ENCODE results near the gene SARDH. TPM values are rescaled to one million over a fixed set of nuclear protein-coding genes. Genes with fewer than 3 reads are reported as not detected.

The SARDH gene
- total RNA-seq, 1 experiment from 2014 or later: 5.6 TPM

- no TSS peak for BruUV-seq (replicated peaks)
- no peaks in the 10 kb centered on the region for H4K20me1 ChIP-seq (ENCODE audit: insufficient read depth)
- no peaks in the 10 kb centered on the region for H3K79me2 ChIP-seq (ENCODE audit: insufficient read depth, low read length)
- H3K9me2 ChIP-seq (ENCODE audit: insufficient read depth): no peaks in the 10 kb centered on the region
- no peak overlapping the region for H3K27ac ChIP-seq (ENCODE audit: low read depth, low read length)
- H3K9ac ChIP-seq (ENCODE audit: low read length): no peak overlapping the region
- POLR2A ChIA-PET: no interaction called here
- H3K4me3 ChIP-seq (replicated peaks in 1 of 2; ENCODE audit: low read depth in 1 of 2, low read length in 2 of 2): no peak overlapping the region
- DNase-seq (ENCODE audit: low read depth, low spot score): no peak
- ATAC-seq: no peak
- no peak overlapping the region for H3K4me2 ChIP-seq (ENCODE audit: low read length)
- intact Hi-C loops (cut with micrococcal nuclease): no loop called here
- CTCF ChIA-PET: no interaction called here
- no peaks in the 10 kb centered on the region for H3K36me3 ChIP-seq (ENCODE audit: control insufficient read depth in 1 of 2, insufficient read depth in 2 of 2, low read length in 2 of 2)
- TF ChIP-seq POLR2A (IDR thresholded peaks at IDR 0.05; ENCODE audit: borderline replicate concordance, extremely low read depth, insufficient read depth, insufficient read length) (no peak), SRF (IDR thresholded peaks at IDR 0.05; ENCODE audit: low read depth) (no peak), JUND (IDR thresholded peaks at IDR 0.05) (no peak), CEBPB (IDR thresholded peaks at IDR 0.05; ENCODE audit: low read depth) (no peak), TCF7L2 (IDR thresholded peaks at IDR 0.05; ENCODE audit: borderline replicate concordance, extremely low read depth, insufficient read depth, insufficient read length) (no peak), CBX3 (IDR thresholded peaks at IDR 0.05; ENCODE audit: low read depth) (no peak), RAD21 (IDR thresholded peaks at IDR 0.05; ENCODE audit: low read depth) (no peak)
- no peak overlapping the region for H2AFZ ChIP-seq (ENCODE audit: low read depth, low read length, poor library complexity, severe bottlenecking)
- RAD21 ChIA-PET (ENCODE audit: low non-redundant PET in 1 of 2, low total read pairs in 2 of 2, uncharacterized antibody in 2 of 2, unreplicated experiment in 2 of 2): no interaction called here
- no peaks in the 10 kb centered on the region for H3K9me3 ChIP-seq (ENCODE audit: control insufficient read depth in 1 of 2, insufficient read depth in 1 of 2, low read depth in 1 of 2, low read length in 2 of 2)
- peaks cover 5% of the 10 kb centered on the region; the same call in 1 of the 2 replicates for H3K27me3 ChIP-seq (ENCODE audit: insufficient read depth, low read length)
- H3K4me1 ChIP-seq (ENCODE audit: control insufficient read depth in 1 of 2, insufficient read depth in 2 of 2, low read length in 2 of 2): no peaks in the 10 kb centered on the region; a peak in 1 of 4 replicates
Observed at GRCh38 chr9:133637451-133638055, 100.6 kb downstream of the SARDH start.

GRCh38 chr9:133636902-133637301 lies 101.2 kb downstream of the SARDH start:
- H3K4me1 ChIP-seq (ENCODE audit: control insufficient read depth in 1 of 2, insufficient read depth in 2 of 2, low read length in 2 of 2): no peaks in the 10 kb centered on the region; a peak in 1 of 4 replicates
- no peak overlapping the region for H3K4me3 ChIP-seq (replicated peaks in 1 of 2; ENCODE audit: low read depth in 1 of 2, low read length in 2 of 2)
- no peaks in the 10 kb centered on the region for H3K79me2 ChIP-seq (ENCODE audit: insufficient read depth, low read length)
- DNase-seq (ENCODE audit: low read depth, low spot score): no peak
- H3K9me2 ChIP-seq (ENCODE audit: insufficient read depth): no peaks in the 10 kb centered on the region
- RAD21 ChIA-PET (ENCODE audit: low non-redundant PET in 1 of 2, low total read pairs in 2 of 2, uncharacterized antibody in 2 of 2, unreplicated experiment in 2 of 2): no interaction called here
- intact Hi-C loops (cut with micrococcal nuclease): no loop called here
- H2AFZ ChIP-seq (ENCODE audit: low read depth, low read length, poor library complexity, severe bottlenecking): no peak overlapping the region
- CTCF ChIA-PET: no interaction called here
- H3K36me3 ChIP-seq (ENCODE audit: control insufficient read depth in 1 of 2, insufficient read depth in 2 of 2, low read length in 2 of 2): no peaks in the 10 kb centered on the region
- H3K4me2 ChIP-seq (ENCODE audit: low read length): no peak overlapping the region
- H4K20me1 ChIP-seq (ENCODE audit: insufficient read depth): no peaks in the 10 kb centered on the region
- no peaks in the 10 kb centered on the region for H3K9me3 ChIP-seq (ENCODE audit: control insufficient read depth in 1 of 2, insufficient read depth in 1 of 2, low read depth in 1 of 2, low read length in 2 of 2)
- peaks cover 5% of the 10 kb centered on the region; the same call in 1 of the 2 replicates for H3K27me3 ChIP-seq (ENCODE audit: insufficient read depth, low read length)
- no peak overlapping the region for H3K9ac ChIP-seq (ENCODE audit: low read length)
- ATAC-seq: no peak
- H3K27ac ChIP-seq (ENCODE audit: low read depth, low read length): no peak overlapping the region
- BruUV-seq (replicated peaks): no TSS peak
- POLR2A ChIA-PET: no interaction called here
- no peak for TF ChIP-seq TCF7L2 (IDR thresholded peaks at IDR 0.05; ENCODE audit: borderline replicate concordance, extremely low read depth, insufficient read depth, insufficient read length)
- no peak for TF ChIP-seq SRF (IDR thresholded peaks at IDR 0.05; ENCODE audit: low read depth)
- TF ChIP-seq MAX (IDR thresholded peaks at IDR 0.05): no peak
- no peak for TF ChIP-seq EGR1 (IDR thresholded peaks at IDR 0.05; ENCODE audit: low read depth)
- TF ChIP-seq RAD21 (IDR thresholded peaks at IDR 0.05; ENCODE audit: low read depth): no peak
- no peak for TF ChIP-seq POLR2AphosphoS5 (IDR thresholded peaks at IDR 0.05; ENCODE audit: low read depth, low read length)
- no peak for TF ChIP-seq ZBTB33 (IDR thresholded peaks at IDR 0.05; ENCODE audit: extremely low read depth, insufficient replicate concordance, low read length)
- no peak for TF ChIP-seq REST (IDR thresholded peaks at IDR 0.05; ENCODE audit: low read depth)
- TF ChIP-seq ATF3 (IDR thresholded peaks at IDR 0.05): no peak
- no peak for TF ChIP-seq POLR2A (IDR thresholded peaks at IDR 0.05; ENCODE audit: borderline replicate concordance, extremely low read depth, insufficient read depth, insufficient read length)
- TF ChIP-seq SP1 (IDR thresholded peaks at IDR 0.05; ENCODE audit: low read depth): no peak
- TF ChIP-seq CEBPB (IDR thresholded peaks at IDR 0.05; ENCODE audit: low read depth): no peak
- no peak for TF ChIP-seq SIN3A (IDR thresholded peaks at IDR 0.05; ENCODE audit: low read depth)

Data from HCT116 (cell line).